Endothelial cell of umbilical vein (primary cell): Measurements from ENCODE around the gene ZNF783. TPM values are rescaled to one million over a fixed set of nuclear protein-coding genes. Genes with fewer than 3 reads are reported as not detected.

Experiments
- BruUV-seq: library from RNA; stranded (reverse); fragments of 400-500 nt; replicated peaks from 2 replicates; lab custom pipeline; 2021; lab: Mats Ljungman, UMichigan
- CTCF ChIA-PET: fragments of 300-600, 350-600 bp; sonication (Branson Sonifier 250); formaldehyde crosslinking; loops from one replicate; lab custom pipeline; 2021; ENCODE audit warnings: antibody characterized with exemption, inconsistent platforms; lab: Charles Lee
- POLR2A ChIA-PET: fragments of 300-600, 350-600 bp; sonication (Branson Sonifier 250); formaldehyde crosslinking; loops from one replicate; lab custom pipeline; 2021; ENCODE audit warnings: antibody characterized with exemption, inconsistent platforms; lab: Charles Lee
- DNase-seq: peaks from one replicate; pipeline ENCODE4 v3.0.0-alpha.2; 2011; ENCODE audit warnings: low read depth, low spot score
- FAIRE-seq: peaks from 2 replicates; lab custom pipeline; 2011; peaks lifted over from hg19 to GRCh38; lab: Jason Lieb, UNC
- H2AFZ ChIP-seq: 2 replicates; pipeline ENCODE4 v1.6.0; 2012; ENCODE audit warnings: low read depth, low read length, control low read depth, inconsistent platforms
- H3K27ac ChIP-seq: 2 replicates; pipeline ENCODE4 v1.5.1; 2011; ENCODE audit warnings: low read depth, mild to moderate bottlenecking, control low read depth, low read length, moderate library complexity; ENCODE audit not compliant: insufficient read depth
- H3K27me3 ChIP-seq, 2 experiments: 2 replicates each; pipeline versions ENCODE4 v1.6.0 to v1.6.1; 2011; ENCODE audit warnings: low read length in 2 of 2, mixed read lengths in 1 of 2; ENCODE audit not compliant: control insufficient read depth in 2 of 2, insufficient read depth in 2 of 2
- H3K36me3 ChIP-seq, 2 experiments: 2 replicates in 1 of 2; 3 replicates in 1 of 2; pipeline ENCODE4 v1.5.1; 2011; ENCODE audit warnings: low read length in 2 of 2, mild to moderate bottlenecking in 1 of 2, moderate library complexity in 1 of 2; ENCODE audit not compliant: control insufficient read depth in 2 of 2, insufficient read depth in 2 of 2; ENCODE audit errors: extremely low read depth in 1 of 2
- H3K4me1 ChIP-seq: 3 replicates; pipeline ENCODE4 v1.5.1; 2011; ENCODE audit warnings: mild to moderate bottlenecking, low read length; ENCODE audit not compliant: control insufficient read depth, insufficient read depth; ENCODE audit errors: extremely low read depth
- H3K4me2 ChIP-seq: 2 replicates; pipeline ENCODE4 v1.6.1; 2011; ENCODE audit warnings: low read length, control low read depth, mixed read lengths; ENCODE audit not compliant: insufficient read depth
- H3K4me3 ChIP-seq, 3 experiments: fragments of 200-600 bp in 1 of 3; sonication (generic), shearing (Covaris generic) in 1 of 3; replicated peaks in 1 of 3; 2 replicates each; pipeline ENCODE4 v1.5.1; 2011 to 2016; ENCODE audit warnings: control low read depth in 3 of 3, low read length in 3 of 3, mild to moderate bottlenecking in 2 of 3, inconsistent platforms in 1 of 3, low read depth in 1 of 3, moderate library complexity in 1 of 3; ENCODE audit not compliant: insufficient read depth in 1 of 3
- H3K79me2 ChIP-seq: 2 replicates; pipeline ENCODE4 v1.6.0; 2012; ENCODE audit warnings: low read length, inconsistent platforms; ENCODE audit not compliant: control insufficient read depth, insufficient read depth
- H3K9ac ChIP-seq: replicated peaks from 2 replicates; pipeline ENCODE3; 2011; ENCODE audit warnings: low read length, control low read depth; ENCODE audit not compliant: insufficient read depth; ENCODE audit errors: extremely low read depth
- H3K9me1 ChIP-seq: replicated peaks from 3 replicates; pipeline ENCODE4 v1.6.0; 2011; ENCODE audit warnings: mild to moderate bottlenecking, low read length; ENCODE audit not compliant: control insufficient read depth, insufficient read depth; ENCODE audit errors: extremely low read depth
- H3K9me3 ChIP-seq: replicated peaks from 2 replicates; pipeline ENCODE4 v1.5.1; 2012; ENCODE audit warnings: low read length, inconsistent platforms; ENCODE audit not compliant: control insufficient read depth, insufficient read depth
- H4K20me1 ChIP-seq: replicated peaks from 2 replicates; pipeline ENCODE3; 2011; ENCODE audit warnings: mild to moderate bottlenecking, low read length; ENCODE audit not compliant: control insufficient read depth, insufficient read depth; ENCODE audit errors: extremely low read depth
- EZH2 ChIP-seq: IDR thresholded peaks from 2 replicates; pipeline ENCODE4 v1.6.1; 2012; ENCODE audit warnings: borderline replicate concordance, low read depth, mild to moderate bottlenecking, moderate library complexity, low read length, inconsistent platforms; ENCODE audit not compliant: severe bottlenecking
- FOS ChIP-seq: IDR thresholded peaks from 2 replicates; pipeline ENCODE4 v1.6.1; 2011; ENCODE audit warnings: mild to moderate bottlenecking, low read length, moderate library complexity, borderline replicate concordance; ENCODE audit not compliant: insufficient read depth
- GATA2 ChIP-seq: IDR thresholded peaks from 2 replicates; pipeline ENCODE4 v1.7.0; 2011; ENCODE audit warnings: low read depth, mild to moderate bottlenecking, moderate library complexity, mixed read lengths, low read length; ENCODE audit not compliant: insufficient read length, insufficient read depth
- JUN ChIP-seq: IDR thresholded peaks from 2 replicates; pipeline ENCODE4 v1.6.1; 2011; ENCODE audit warnings: borderline replicate concordance, low read depth; ENCODE audit not compliant: insufficient read length, insufficient read depth
- MAX ChIP-seq: IDR thresholded peaks from 2 replicates; pipeline ENCODE4 v1.6.1; 2011; ENCODE audit not compliant: insufficient read depth, insufficient read length
- MYC ChIP-seq: IDR thresholded peaks from one replicate; pipeline ENCODE4 v1.6.1; 2011; ENCODE audit warnings: mild to moderate bottlenecking, low read depth, low read length
- POLR2A ChIP-seq: IDR thresholded peaks from 2 replicates; pipeline ENCODE4 v1.6.1; 2012; ENCODE audit warnings: low read depth, mild to moderate bottlenecking, control low read depth, low read length
- POLR2AphosphoS5 ChIP-seq: IDR thresholded peaks from 2 replicates; pipeline ENCODE4 v1.6.1; 2012; ENCODE audit warnings: low read depth, mild to moderate bottlenecking, control low read depth, low read length, moderate library complexity; ENCODE audit not compliant: insufficient read depth
- dilution Hi-C: fragments of 300-500 bp; cut with MboI; formaldehyde crosslinking; loops from one replicate; pipeline ENCODE4 v1.15.0; 2019; ENCODE audit warnings: low sequenced_read_pairs; ENCODE audit not compliant: extremely low pct_ligation_motif_present
- intact Hi-C: fragments of 100-400 bp; cut with micrococcal nuclease; formaldehyde crosslinking; loops from one replicate; pipeline ENCODE4 v1.10.0; 2022
- polyA plus RNA-seq, 4 experiments: library from polyadenylated mRNA; depleted of rRNA in 3 of 4; stranded (reverse) in 3 of 4; unstranded in 1 of 4; fragments of >200 nt; gene quantifications; 2 replicates each; pipeline versions ENCODE4 v1.2.1 to v1.2.3, GENCODE V29; 2011 to 2012; ENCODE audit warnings: missing spikeins in 1 of 4
- total RNA-seq: library from RNA; stranded (reverse); gene quantifications from 2 replicates; pipeline ENCODE4 v1.2.3, GENCODE V29; 2021
- TF ChIP-seq, protein P1 (sequence below), 2 donors: IDR thresholded peaks; 1 replicate in 1 of 2; 2 replicates in 1 of 2; pipeline ENCODE4 v1.5.1; 2011; ENCODE audit warnings: low read length in 2 of 2, mild to moderate bottlenecking in 2 of 2, moderate library complexity in 2 of 2, control low read depth in 1 of 2, inconsistent platforms in 1 of 2, low read depth in 1 of 2; ENCODE audit not compliant: insufficient read depth in 1 of 2; ENCODE audit errors: extremely low read depth in 1 of 2

Gene ZNF783
- total and polyA plus RNA-seq, 2 donors (not counting 3 experiments of a cell fraction or from before 2014, with no cell fraction given) = 7.3 to 9.8 TPM

DNA sequence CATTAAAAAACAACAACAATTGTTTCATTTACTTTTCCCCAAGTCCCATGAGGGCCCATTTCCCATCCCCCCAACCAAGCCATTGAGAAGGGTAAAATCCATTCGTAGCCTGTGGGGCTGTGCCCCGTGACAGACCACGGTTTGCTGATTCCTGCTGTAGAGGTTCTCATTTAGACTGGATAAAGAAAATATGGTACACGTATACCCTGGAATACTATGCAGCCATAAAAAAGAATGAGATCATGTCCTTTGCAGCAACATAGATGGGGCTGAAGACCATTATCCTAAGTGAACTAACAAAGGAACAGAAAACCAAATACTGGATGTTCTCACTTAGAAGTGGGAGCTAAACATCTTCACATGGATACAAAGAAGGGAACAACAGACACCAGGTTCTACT lies 44.9 kb downstream of the ZNF783 start:
- H3K9me3 ChIP-seq = no peaks in the 10 kb centered on the region
- ChIA-PET POLR2A (no interaction called here), CTCF (no interaction called here)
- TF ChIP-seq, protein P1, sequence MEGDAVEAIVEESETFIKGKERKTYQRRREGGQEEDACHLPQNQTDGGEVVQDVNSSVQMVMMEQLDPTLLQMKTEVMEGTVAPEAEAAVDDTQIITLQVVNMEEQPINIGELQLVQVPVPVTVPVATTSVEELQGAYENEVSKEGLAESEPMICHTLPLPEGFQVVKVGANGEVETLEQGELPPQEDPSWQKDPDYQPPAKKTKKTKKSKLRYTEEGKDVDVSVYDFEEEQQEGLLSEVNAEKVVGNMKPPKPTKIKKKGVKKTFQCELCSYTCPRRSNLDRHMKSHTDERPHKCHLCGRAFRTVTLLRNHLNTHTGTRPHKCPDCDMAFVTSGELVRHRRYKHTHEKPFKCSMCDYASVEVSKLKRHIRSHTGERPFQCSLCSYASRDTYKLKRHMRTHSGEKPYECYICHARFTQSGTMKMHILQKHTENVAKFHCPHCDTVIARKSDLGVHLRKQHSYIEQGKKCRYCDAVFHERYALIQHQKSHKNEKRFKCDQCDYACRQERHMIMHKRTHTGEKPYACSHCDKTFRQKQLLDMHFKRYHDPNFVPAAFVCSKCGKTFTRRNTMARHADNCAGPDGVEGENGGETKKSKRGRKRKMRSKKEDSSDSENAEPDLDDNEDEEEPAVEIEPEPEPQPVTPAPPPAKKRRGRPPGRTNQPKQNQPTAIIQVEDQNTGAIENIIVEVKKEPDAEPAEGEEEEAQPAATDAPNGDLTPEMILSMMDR (IDR thresholded peaks at IDR 0.05; ENCODE audit: extremely low read depth in 1 of 2, insufficient read depth in 1 of 2, low read depth in 1 of 2, low read length in 2 of 2) = no peak
- TF ChIP-seq JUN (no peak), EZH2 (no peak), GATA2 (no peak), MAX (no peak), FOS (no peak), POLR2AphosphoS5 (no peak), MYC (no peak), POLR2A (no peak)
- no peak overlapping the region for H3K4me3 ChIP-seq
- dilution Hi-C loops = no loop called here
- H3K9ac ChIP-seq = no peak overlapping the region
- H3K27ac ChIP-seq = no peak overlapping the region
- H3K4me2 ChIP-seq = no peak overlapping the region
- peaks cover 0 to 2% of the 10 kb centered on the region in 2 experiments for H3K27me3 ChIP-seq
- H3K4me1 ChIP-seq = no peaks in the 10 kb centered on the region
- no peaks in the 10 kb centered on the region for H3K36me3 ChIP-seq
- no peaks in the 10 kb centered on the region for H3K9me1 ChIP-seq
- DNase-seq (no peak), FAIRE-seq (no peak)
- intact Hi-C loops = no loop called here
- no peak overlapping the region for H2AFZ ChIP-seq
- no peaks in the 10 kb centered on the region for H3K79me2 ChIP-seq
- BruUV-seq = no TSS peak
- no peaks in the 10 kb centered on the region for H4K20me1 ChIP-seq
